RWPE2 (cell line): Measurements from ENCODE around the gene TNIP3.

ENCODE experiments used
- ATAC-seq: fragments of 200-7000 bp; cut with Tn5 transposase; 3 replicates; pipeline ENCODE4 v1.9.1; 2021; ENCODE audit warnings: low read depth
- DNase-seq: peaks from one replicate; pipeline ENCODE4 v3.0.0-alpha.2; 2020; ENCODE audit warnings: low spot score
- H3K27ac ChIP-seq: fragments of 450-650 bp; 2 replicates; pipeline ENCODE4 v1.5.1; 2017; ENCODE audit warnings: mild to moderate bottlenecking; ENCODE audit not compliant: poor library complexity, severe bottlenecking
- H3K27me3 ChIP-seq: fragments of 250-450 bp; sonication (Bioruptor Pico); 2 replicates; pipeline ENCODE4 v1.5.1; 2021; ENCODE audit warnings: mild to moderate bottlenecking, moderate library complexity; ENCODE audit not compliant: insufficient read depth, poor library complexity, severe bottlenecking
- H3K36me3 ChIP-seq: fragments of 250-450 bp; sonication (Bioruptor Pico); 2 replicates; pipeline ENCODE4 v1.5.1; 2020; ENCODE audit warnings: low read depth, mild to moderate bottlenecking, moderate library complexity
- H3K4me1 ChIP-seq: fragments of 250-450 bp; sonication (Bioruptor Pico); 2 replicates; pipeline ENCODE4 v1.5.1; 2021; ENCODE audit warnings: mild to moderate bottlenecking, moderate library complexity; ENCODE audit not compliant: insufficient read depth, poor library complexity, severe bottlenecking
- H3K4me3 ChIP-seq: fragments of 250-450 bp; sonication (Bioruptor Pico); 2 replicates; pipeline ENCODE4 v1.5.1; 2021; ENCODE audit warnings: mild to moderate bottlenecking, moderate library complexity; ENCODE audit not compliant: severe bottlenecking
- H3K9me3 ChIP-seq: fragments of 250-450 bp; sonication (Bioruptor Pico); 2 replicates; pipeline ENCODE4 v1.5.1; 2021; ENCODE audit warnings: mild to moderate bottlenecking, moderate library complexity; ENCODE audit not compliant: severe bottlenecking
- CTCF ChIP-seq: fragments of 450-650 bp; IDR thresholded peaks from one replicate; pipeline ENCODE4 v1.5.1; 2017; ENCODE audit warnings: mild to moderate bottlenecking, moderate library complexity; ENCODE audit not compliant: poor library complexity, severe bottlenecking

TNIP3 gene

GRCh38 chr4:121192013-121192412, 27.9 kb upstream of the TNIP3 start:
- Histone ChIP-seq H3K27me3 (no peaks in the 10 kb centered on the region), H3K9me3 (no peaks in the 10 kb centered on the region), H3K4me1 (no peaks in the 10 kb centered on the region), H3K36me3 (no peaks in the 10 kb centered on the region), H3K4me3 (no peak overlapping the region), H3K27ac (no peak overlapping the region)
- ATAC-seq (no peak), DNase-seq (no peak)
- no peak for TF ChIP-seq CTCF

GRCh38 chr4:121191361-121191760, 27.2 kb upstream of the TNIP3 start:
- ATAC-seq = no peak

GRCh38 chr4:121190389-121190788, 26.3 kb upstream of the TNIP3 start:
- H3K36me3 ChIP-seq = no peaks in the 10 kb centered on the region
- no peak overlapping the region for H3K4me3 ChIP-seq
- no peak for TF ChIP-seq CTCF
- H3K9me3 ChIP-seq = no peaks in the 10 kb centered on the region
- no peaks in the 10 kb centered on the region for H3K4me1 ChIP-seq
- DNase-seq (no peak), ATAC-seq (no peak)
- no peak overlapping the region for H3K27ac ChIP-seq
- H3K27me3 ChIP-seq = no peaks in the 10 kb centered on the region

More at GRCh38 chr4:121191361-121191760, 27.2 kb upstream of the TNIP3 start:
- no peaks in the 10 kb centered on the region for H3K4me1 ChIP-seq
- H3K4me3 ChIP-seq = no peak overlapping the region
- H3K27ac ChIP-seq = no peak overlapping the region
- TF ChIP-seq CTCF = no peak
- no peaks in the 10 kb centered on the region for H3K27me3 ChIP-seq
- DNase-seq = no peak
- H3K9me3 ChIP-seq = no peaks in the 10 kb centered on the region
- H3K36me3 ChIP-seq = no peaks in the 10 kb centered on the region

- no peak for DNase-seq
- no peak for TF ChIP-seq CTCF
- Histone ChIP-seq H3K4me1 (no peaks in the 10 kb centered on the region), H3K27me3 (no peaks in the 10 kb centered on the region), H3K4me3 (no peak overlapping the region), H3K27ac (no peak overlapping the region), H3K9me3 (no peaks in the 10 kb centered on the region), H3K36me3 (no peaks in the 10 kb centered on the region)
- ATAC-seq = peak; percentile 65
Measured at GRCh38 chr4:121189326-121190215, 25.4 kb upstream of the TNIP3 start.

GRCh38 chr4:121187206-121187605, 23.1 kb upstream of the TNIP3 start:
- no peak for DNase-seq
- no peaks in the 10 kb centered on the region for H3K4me1 ChIP-seq
- H3K27me3 ChIP-seq = no peaks in the 10 kb centered on the region
- no peaks in the 10 kb centered on the region for H3K9me3 ChIP-seq
- H3K27ac ChIP-seq = no peak overlapping the region
- no peak for TF ChIP-seq CTCF
- no peaks in the 10 kb centered on the region for H3K36me3 ChIP-seq
- H3K4me3 ChIP-seq = no peak overlapping the region
- no peak for ATAC-seq
